C4-2B (cell line): ENCODE results near the gene VDAC1.

Experiments
- ZFX ChIP-seq: fragments of 450-650 bp; IDR thresholded peaks from 2 replicates; pipeline ENCODE4 v1.6.1; 2017
- TF ChIP-seq, protein P1 (sequence below): fragments of 450-650 bp; conservative IDR thresholded peaks from 2 replicates; pipeline ENCODE4 v1.5.1; 2017; ENCODE audit warnings: mild to moderate bottlenecking

DNA sequence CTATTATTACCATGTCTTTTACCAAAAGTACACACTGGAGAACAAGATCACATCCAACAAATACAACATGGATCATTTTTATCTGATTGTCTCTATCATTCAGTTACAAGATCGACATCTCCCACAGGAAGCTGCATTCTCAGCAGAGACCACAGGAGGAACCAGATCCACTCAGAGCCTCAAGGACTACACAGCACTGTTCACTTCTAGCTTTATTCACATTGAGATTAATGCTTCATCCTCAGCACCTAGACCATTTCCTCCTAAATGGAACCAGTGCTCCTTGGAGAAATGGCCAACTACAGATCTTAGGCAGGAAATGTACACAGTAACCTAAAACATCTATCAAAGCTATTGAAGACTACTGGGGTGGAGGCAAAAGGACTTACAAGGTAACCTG, 23.1 kb downstream of the VDAC1 start:
- TF ChIP-seq, protein P1, sequence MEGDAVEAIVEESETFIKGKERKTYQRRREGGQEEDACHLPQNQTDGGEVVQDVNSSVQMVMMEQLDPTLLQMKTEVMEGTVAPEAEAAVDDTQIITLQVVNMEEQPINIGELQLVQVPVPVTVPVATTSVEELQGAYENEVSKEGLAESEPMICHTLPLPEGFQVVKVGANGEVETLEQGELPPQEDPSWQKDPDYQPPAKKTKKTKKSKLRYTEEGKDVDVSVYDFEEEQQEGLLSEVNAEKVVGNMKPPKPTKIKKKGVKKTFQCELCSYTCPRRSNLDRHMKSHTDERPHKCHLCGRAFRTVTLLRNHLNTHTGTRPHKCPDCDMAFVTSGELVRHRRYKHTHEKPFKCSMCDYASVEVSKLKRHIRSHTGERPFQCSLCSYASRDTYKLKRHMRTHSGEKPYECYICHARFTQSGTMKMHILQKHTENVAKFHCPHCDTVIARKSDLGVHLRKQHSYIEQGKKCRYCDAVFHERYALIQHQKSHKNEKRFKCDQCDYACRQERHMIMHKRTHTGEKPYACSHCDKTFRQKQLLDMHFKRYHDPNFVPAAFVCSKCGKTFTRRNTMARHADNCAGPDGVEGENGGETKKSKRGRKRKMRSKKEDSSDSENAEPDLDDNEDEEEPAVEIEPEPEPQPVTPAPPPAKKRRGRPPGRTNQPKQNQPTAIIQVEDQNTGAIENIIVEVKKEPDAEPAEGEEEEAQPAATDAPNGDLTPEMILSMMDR: no peak; the same call in 1 of the 2 replicates
- no peak for TF ChIP-seq ZFX
